ENCODE data around the gene TMEM128.

DNA sequence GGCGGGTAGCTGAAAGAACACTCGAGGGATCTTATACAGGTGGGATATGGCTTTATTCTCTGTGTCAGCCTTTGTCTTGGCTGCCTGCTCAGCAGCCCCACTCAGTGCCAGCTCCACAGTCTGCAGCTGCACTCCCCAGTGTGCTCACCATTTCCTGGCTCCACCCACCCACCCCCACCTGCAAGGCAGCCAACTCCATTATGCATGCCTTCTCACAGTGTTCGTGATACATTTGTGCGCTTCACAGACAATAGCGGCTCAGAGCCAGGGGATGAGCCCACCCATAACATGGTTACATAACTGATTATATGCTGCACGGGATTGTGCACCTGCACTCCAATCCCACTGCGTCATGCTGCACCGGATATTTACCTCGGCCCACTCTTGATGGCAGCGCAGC, 8.8 kb upstream of the TMEM128 start:
- TF ChIP-seq, protein P1, sequence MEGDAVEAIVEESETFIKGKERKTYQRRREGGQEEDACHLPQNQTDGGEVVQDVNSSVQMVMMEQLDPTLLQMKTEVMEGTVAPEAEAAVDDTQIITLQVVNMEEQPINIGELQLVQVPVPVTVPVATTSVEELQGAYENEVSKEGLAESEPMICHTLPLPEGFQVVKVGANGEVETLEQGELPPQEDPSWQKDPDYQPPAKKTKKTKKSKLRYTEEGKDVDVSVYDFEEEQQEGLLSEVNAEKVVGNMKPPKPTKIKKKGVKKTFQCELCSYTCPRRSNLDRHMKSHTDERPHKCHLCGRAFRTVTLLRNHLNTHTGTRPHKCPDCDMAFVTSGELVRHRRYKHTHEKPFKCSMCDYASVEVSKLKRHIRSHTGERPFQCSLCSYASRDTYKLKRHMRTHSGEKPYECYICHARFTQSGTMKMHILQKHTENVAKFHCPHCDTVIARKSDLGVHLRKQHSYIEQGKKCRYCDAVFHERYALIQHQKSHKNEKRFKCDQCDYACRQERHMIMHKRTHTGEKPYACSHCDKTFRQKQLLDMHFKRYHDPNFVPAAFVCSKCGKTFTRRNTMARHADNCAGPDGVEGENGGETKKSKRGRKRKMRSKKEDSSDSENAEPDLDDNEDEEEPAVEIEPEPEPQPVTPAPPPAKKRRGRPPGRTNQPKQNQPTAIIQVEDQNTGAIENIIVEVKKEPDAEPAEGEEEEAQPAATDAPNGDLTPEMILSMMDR (IDR thresholded peaks at IDR 0.05; ENCODE audit: low read length) = no peak
- TF ChIP-seq EZH2 (optimal IDR thresholded peaks at IDR 0.05; ENCODE audit: low read depth, low read length) = no peak
